Esophagus squamous epithelium (tissue), 4 donors: ENCODE measurements around the gene DES.

Source experiments
- CTCF ChIP-seq, 6 experiments: fragments of 450-650 bp in 4 of 6; fragments of 200-600 bp in 2 of 6; sonication (generic) in 2 of 6; IDR thresholded peaks; one replicate each; pipeline ENCODE4 v1.5.1; 2016 to 2019; ENCODE audit warnings: antibody characterized with exemption in 6 of 6, mild to moderate bottlenecking in 4 of 6, moderate library complexity in 4 of 6
- POLR2A ChIP-seq, 4 donors: fragments of 450-650 bp; IDR thresholded peaks; one replicate each; pipeline ENCODE4 v1.6.1; 2017; ENCODE audit warnings: antibody characterized with exemption in 4 of 4, mild to moderate bottlenecking in 4 of 4, moderate library complexity in 3 of 4

- TF ChIP-seq POLR2A (IDR thresholded peaks at IDR 0.05) (no peak), CTCF (IDR thresholded peaks at IDR 0.05) (no peak)
Observed at GRCh38 chr2:219469186-219469724, 51.1 kb downstream of the DES start.
